Measurements from ENCODE around the gene USF2.

The USF2 gene

GRCh38 chr19:35265900-35266519, 2.8 kb upstream of the USF2 start:
- ATAC-seq, result no peak

- ATAC-seq, result no peak
These were observed 2.0 kb upstream of the USF2 start for GRCh38 chr19:35266520-35267352.

- peak; percentile 11 to 14 for ATAC-seq
These were observed 1.4 kb upstream of the USF2 start for GRCh38 chr19:35267353-35267817.

- peak; percentile 65 to 66 for ATAC-seq
These were observed 785 bp upstream of the USF2 start for GRCh38 chr19:35267818-35268535.

GRCh38 chr19:35269438-35270117, 816 bp downstream of the USF2 start:
- peak; percentile 59 to 64 for ATAC-seq

- ATAC-seq, result no peak
These were observed 1.6 kb downstream of the USF2 start for GRCh38 chr19:35270381-35270811.

- no peak for ATAC-seq
These were observed 2.8 kb downstream of the USF2 start for GRCh38 chr19:35271546-35271945.

GRCh38 chr19:35272122-35272719, 3.5 kb downstream of the USF2 start:
- no peak for ATAC-seq

GRCh38 chr19:35272954-35273649, 4.3 kb downstream of the USF2 start:
- no peak for ATAC-seq

- no peak for ATAC-seq
These were observed 5.0 kb downstream of the USF2 start for GRCh38 chr19:35273686-35274259.

- ATAC-seq, result no peak
These were observed 5.6 kb downstream of the USF2 start for GRCh38 chr19:35274323-35274722.

- ATAC-seq, result no peak
These were observed 8.0 kb downstream of the USF2 start for GRCh38 chr19:35276706-35277281.

- no peak for ATAC-seq
These were observed 10.0 kb downstream of the USF2 start for GRCh38 chr19:35278578-35279284.

- no peak for ATAC-seq
These were observed 10.6 kb downstream of the USF2 start for GRCh38 chr19:35279374-35279773.

- ATAC-seq, result no peak
These were observed 11.4 kb downstream of the USF2 start for GRCh38 chr19:35279985-35280821.

- ATAC-seq, result no peak
These were observed 12.5 kb downstream of the USF2 start for GRCh38 chr19:35281303-35281702.

GRCh38 chr19:35284153-35285094, 15.7 kb downstream of the USF2 start:
- no peak for ATAC-seq

- ATAC-seq, result no peak
These were observed 16.3 kb downstream of the USF2 start for GRCh38 chr19:35285095-35285449.
